DND-41 (cell line): Measurements from ENCODE around the gene ZBTB21.

Experiments
- ATAC-seq: fragments of 200-7000 bp; cut with Tn5 transposase; 3 replicates; pipeline ENCODE4 v1.9.1; 2021; ENCODE audit warnings: low read depth; ENCODE audit not compliant: insufficient read depth
- DNase-seq: peaks from one replicate; pipeline ENCODE4 v3.0.0-alpha.2; 2020
- H2AFZ ChIP-seq: 2 replicates; pipeline ENCODE4 v1.6.0; 2012; ENCODE audit warnings: low read depth, low read length
- H3K27ac ChIP-seq: 2 replicates; pipeline ENCODE4 v1.5.1; 2012; ENCODE audit warnings: low read length, inconsistent platforms
- H3K27me3 ChIP-seq: fragments of 200-600 bp; sonication (generic); 2 replicates; pipeline ENCODE4 v1.6.0; 2012; ENCODE audit warnings: low read length, mild to moderate bottlenecking, inconsistent platforms; ENCODE audit not compliant: insufficient read depth, poor library complexity
- H3K36me3 ChIP-seq: 2 replicates; pipeline ENCODE4 v1.5.1; 2012; ENCODE audit warnings: low read length, inconsistent platforms; ENCODE audit not compliant: insufficient read depth
- H3K4me1 ChIP-seq: 2 replicates; pipeline ENCODE4 v1.5.1; 2012; ENCODE audit warnings: mild to moderate bottlenecking, low read length; ENCODE audit not compliant: insufficient read depth
- H3K4me2 ChIP-seq: 2 replicates; pipeline ENCODE4 v1.6.0; 2012; ENCODE audit warnings: mild to moderate bottlenecking, moderate library complexity, low read length, inconsistent platforms; ENCODE audit not compliant: insufficient read depth
- H3K4me3 ChIP-seq, 2 experiments: fragments of 200-600 bp in 1 of 2; shearing (Covaris generic) in 1 of 2; 2 replicates each; pipeline ENCODE4 v1.5.1; 2012 to 2016; ENCODE audit warnings: inconsistent platforms in 2 of 2, low read length in 2 of 2, mild to moderate bottlenecking in 2 of 2, low read depth in 1 of 2, moderate library complexity in 1 of 2
- H3K79me2 ChIP-seq: 2 replicates; pipeline ENCODE4 v1.6.0; 2012; ENCODE audit warnings: low read length, inconsistent platforms; ENCODE audit not compliant: insufficient read depth
- H3K9ac ChIP-seq: 2 replicates; pipeline ENCODE4 v1.6.0; 2012; ENCODE audit warnings: low read depth, mild to moderate bottlenecking, inconsistent platforms, low read length, moderate library complexity
- H3K9me3 ChIP-seq: 2 replicates; pipeline ENCODE4 v1.5.1; 2012; ENCODE audit warnings: low read length, moderate library complexity, mild to moderate bottlenecking, inconsistent platforms; ENCODE audit not compliant: insufficient read depth, severe bottlenecking
- H4K20me1 ChIP-seq: 2 replicates; pipeline ENCODE4 v1.6.0; 2012; ENCODE audit warnings: low read length; ENCODE audit not compliant: insufficient read depth
- EZH2 ChIP-seq: IDR thresholded peaks from 3 replicates; pipeline ENCODE4 v1.6.1; 2012; ENCODE audit warnings: borderline replicate concordance, low read depth, mild to moderate bottlenecking, moderate library complexity, low read length, inconsistent platforms; ENCODE audit not compliant: severe bottlenecking
- TF ChIP-seq, protein P1 (sequence below): IDR thresholded peaks from 2 replicates; pipeline ENCODE4 v1.5.1; 2012; ENCODE audit warnings: borderline replicate concordance, low read length, moderate library complexity, mild to moderate bottlenecking; ENCODE audit not compliant: poor library complexity, severe bottlenecking; ENCODE audit errors: extremely low read depth

ZBTB21 gene

DNA sequence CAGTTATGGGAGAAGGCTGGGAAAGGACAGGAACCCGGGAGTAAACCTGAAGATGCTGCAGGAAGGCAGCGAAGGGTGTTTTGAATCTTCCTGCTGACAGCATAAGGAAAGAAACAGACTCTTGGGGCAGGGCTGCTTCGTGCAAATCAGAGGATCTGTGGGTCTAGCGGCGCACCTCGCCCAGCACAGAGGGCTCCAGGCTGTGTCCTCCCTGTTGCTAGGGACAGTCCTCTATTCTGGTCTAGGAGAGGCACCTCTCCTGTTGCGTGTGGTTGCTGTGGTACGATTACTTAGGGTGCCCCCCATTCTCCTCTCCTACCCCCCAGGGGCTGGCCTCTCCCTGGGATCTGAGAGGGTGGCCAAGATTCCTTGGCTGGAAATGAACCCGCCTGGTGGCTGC is 67.7 kb downstream of the ZBTB21 start:
- DNase-seq (no peak), ATAC-seq (no peak)
- Histone ChIP-seq H3K4me1 (no peaks in the 10 kb centered on the region), H3K9me3 (no peaks in the 10 kb centered on the region), H3K27ac (no peak overlapping the region), H3K4me2 (no peak overlapping the region), H2AFZ (no peak overlapping the region), H3K4me3 (no peak overlapping the region), H4K20me1 (no peaks in the 10 kb centered on the region), H3K36me3 (no peaks in the 10 kb centered on the region), H3K79me2 (no peaks in the 10 kb centered on the region), H3K27me3 (no peaks in the 10 kb centered on the region), H3K9ac (no peak overlapping the region)
- TF ChIP-seq EZH2 = no peak
- TF ChIP-seq, protein P1, sequence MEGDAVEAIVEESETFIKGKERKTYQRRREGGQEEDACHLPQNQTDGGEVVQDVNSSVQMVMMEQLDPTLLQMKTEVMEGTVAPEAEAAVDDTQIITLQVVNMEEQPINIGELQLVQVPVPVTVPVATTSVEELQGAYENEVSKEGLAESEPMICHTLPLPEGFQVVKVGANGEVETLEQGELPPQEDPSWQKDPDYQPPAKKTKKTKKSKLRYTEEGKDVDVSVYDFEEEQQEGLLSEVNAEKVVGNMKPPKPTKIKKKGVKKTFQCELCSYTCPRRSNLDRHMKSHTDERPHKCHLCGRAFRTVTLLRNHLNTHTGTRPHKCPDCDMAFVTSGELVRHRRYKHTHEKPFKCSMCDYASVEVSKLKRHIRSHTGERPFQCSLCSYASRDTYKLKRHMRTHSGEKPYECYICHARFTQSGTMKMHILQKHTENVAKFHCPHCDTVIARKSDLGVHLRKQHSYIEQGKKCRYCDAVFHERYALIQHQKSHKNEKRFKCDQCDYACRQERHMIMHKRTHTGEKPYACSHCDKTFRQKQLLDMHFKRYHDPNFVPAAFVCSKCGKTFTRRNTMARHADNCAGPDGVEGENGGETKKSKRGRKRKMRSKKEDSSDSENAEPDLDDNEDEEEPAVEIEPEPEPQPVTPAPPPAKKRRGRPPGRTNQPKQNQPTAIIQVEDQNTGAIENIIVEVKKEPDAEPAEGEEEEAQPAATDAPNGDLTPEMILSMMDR = no peak

DNA sequence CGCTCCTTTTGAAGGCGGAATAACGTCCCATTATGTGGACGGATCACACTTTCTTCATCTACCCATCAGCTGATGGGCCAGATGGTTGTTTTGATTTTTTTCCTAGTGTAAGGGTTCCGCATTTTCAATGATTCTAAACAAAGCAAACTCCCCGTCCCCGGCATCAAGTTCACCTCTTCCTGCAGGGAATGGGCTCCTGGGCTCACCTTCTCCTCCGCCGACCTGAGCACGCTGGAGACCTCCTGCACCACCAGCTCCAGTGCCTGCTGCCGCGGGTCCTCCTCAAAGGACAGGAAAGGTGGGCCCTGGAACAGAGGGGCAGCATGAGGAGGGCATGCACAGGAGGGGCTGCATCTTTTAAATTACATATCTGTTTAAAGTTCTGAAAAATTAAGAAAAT is 68.2 kb downstream of the ZBTB21 start:
- Histone ChIP-seq H4K20me1 (no peaks in the 10 kb centered on the region), H2AFZ (no peak overlapping the region), H3K4me3 (no peak overlapping the region), H3K4me1 (no peaks in the 10 kb centered on the region), H3K9ac (no peak overlapping the region), H3K79me2 (no peaks in the 10 kb centered on the region), H3K36me3 (no peaks in the 10 kb centered on the region), H3K4me2 (no peak overlapping the region), H3K9me3 (no peaks in the 10 kb centered on the region), H3K27ac (no peak overlapping the region), H3K27me3 (no peaks in the 10 kb centered on the region)
- ATAC-seq (no peak), DNase-seq (no peak)
- no peak for TF ChIP-seq EZH2
- TF ChIP-seq, protein P1 = no peak

DNA sequence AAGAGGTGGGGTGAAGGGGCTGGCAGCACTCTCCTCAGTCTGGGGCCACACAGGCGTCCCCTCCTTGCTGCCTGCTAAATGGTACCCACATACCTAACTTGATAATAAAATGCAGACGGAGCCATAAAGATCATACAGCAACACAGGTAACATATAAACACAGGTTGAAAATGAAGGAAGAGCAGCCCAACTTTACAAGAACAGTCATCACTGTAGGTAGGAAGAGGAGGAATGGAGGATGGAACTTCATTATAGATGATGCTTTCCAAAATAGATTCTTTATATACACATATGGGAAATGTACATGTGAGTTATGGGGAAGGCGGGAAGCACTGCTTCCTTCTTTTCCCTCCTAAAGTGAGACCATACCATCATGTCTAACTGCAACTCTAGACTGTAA is 69.7 kb downstream of the ZBTB21 start:
- Histone ChIP-seq H3K79me2 (no peaks in the 10 kb centered on the region), H4K20me1 (no peaks in the 10 kb centered on the region), H3K4me2 (no peak overlapping the region), H3K4me3 (no peak overlapping the region), H2AFZ (no peak overlapping the region), H3K27ac (no peak overlapping the region), H3K36me3 (no peaks in the 10 kb centered on the region), H3K9ac (no peak overlapping the region), H3K9me3 (no peaks in the 10 kb centered on the region), H3K27me3 (no peaks in the 10 kb centered on the region), H3K4me1 (no peaks in the 10 kb centered on the region)
- no peak for ATAC-seq
- TF ChIP-seq EZH2 = no peak
- TF ChIP-seq, protein P1 = no peak
- no peak for DNase-seq

DNA sequence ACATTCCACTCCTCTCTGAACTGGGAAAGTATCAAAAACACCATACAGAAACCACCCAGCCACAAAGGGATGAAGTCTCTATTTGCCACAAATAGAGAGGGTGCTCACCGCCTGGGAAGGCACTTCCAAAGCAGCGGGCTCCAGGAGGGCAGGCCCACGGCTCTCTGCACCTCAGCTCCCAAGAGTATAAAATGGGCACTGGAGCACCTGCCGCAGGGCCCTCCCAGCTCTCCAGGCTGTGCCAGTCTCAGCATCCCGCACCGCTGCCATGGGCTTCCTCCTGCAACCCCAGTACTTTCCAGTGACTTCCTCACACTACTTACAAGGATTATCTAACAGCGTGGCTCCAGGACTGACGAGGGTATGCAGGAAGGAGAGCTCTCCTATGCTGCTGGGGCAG is 70.8 kb downstream of the ZBTB21 start:
- H3K36me3 ChIP-seq = no peaks in the 10 kb centered on the region
- no peak overlapping the region for H3K9ac ChIP-seq
- DNase-seq = no peak
- no peak overlapping the region for H3K27ac ChIP-seq
- H3K27me3 ChIP-seq = no peaks in the 10 kb centered on the region
- TF ChIP-seq EZH2 = no peak
- TF ChIP-seq, protein P1 = no peak
- no peaks in the 10 kb centered on the region for H3K4me1 ChIP-seq
- no peaks in the 10 kb centered on the region for H3K79me2 ChIP-seq
- no peak for ATAC-seq
- H3K4me2 ChIP-seq = no peak overlapping the region
- no peaks in the 10 kb centered on the region for H3K9me3 ChIP-seq
- no peak overlapping the region for H3K4me3 ChIP-seq
- H2AFZ ChIP-seq = no peak overlapping the region
- H4K20me1 ChIP-seq = no peaks in the 10 kb centered on the region
